Activated CD8-positive, alpha-beta T cell treated with anti-CD3 and anti-CD28 coated beads for 36 hours (primary cell): Measurements from ENCODE around the gene TRIM39. TPM values are rescaled to one million over a fixed set of nuclear protein-coding genes. Genes with fewer than 3 reads are reported as not detected.

Source experiments
- ATAC-seq: fragments of 200-7000 bp; cut with Tn5 transposase; one replicate; pipeline ENCODE4 v1.10.0; 2021; ENCODE audit warnings: mild to moderate bottlenecking, moderate library complexity
- CTCF ChIA-PET: fragments of 350-600 bp; sonication (Branson Sonifier 250); formaldehyde crosslinking; loops from one replicate; lab custom pipeline; 2021; ENCODE audit warnings: antibody characterized with exemption; lab: Charles Lee
- POLR2A ChIA-PET: fragments of 350-600 bp; sonication (Branson Sonifier 250); formaldehyde crosslinking; loops from one replicate; lab custom pipeline; 2021; ENCODE audit warnings: antibody characterized with exemption; lab: Charles Lee
- DNase-seq: peaks from one replicate; pipeline ENCODE4 v3.0.0-alpha.2; 2020
- H3K27ac Mint-ChIP-seq: one replicate; pipeline ENCODE4 v1.8.0; 2021; ENCODE audit warnings: mild to moderate bottlenecking, mixed read lengths
- H3K27me3 Mint-ChIP-seq: one replicate; pipeline ENCODE4 v1.8.0; 2021; ENCODE audit warnings: mixed read lengths
- H3K36me3 Mint-ChIP-seq: one replicate; pipeline ENCODE4 v1.8.0; 2021; ENCODE audit warnings: low read depth, mixed read lengths
- H3K4me1 Mint-ChIP-seq: one replicate; pipeline ENCODE4 v1.8.0; 2021; ENCODE audit warnings: low read depth, mixed read lengths
- H3K4me3 Mint-ChIP-seq: one replicate; pipeline ENCODE4 v1.8.0; 2021; ENCODE audit warnings: mild to moderate bottlenecking, moderate library complexity, mixed read lengths
- H3K9me3 Mint-ChIP-seq: one replicate; pipeline ENCODE4 v1.8.0; 2021; ENCODE audit warnings: mixed read lengths
- CTCF ChIP-seq: fragments of 200-600 bp; IDR thresholded peaks from one replicate; pipeline ENCODE4 v1.8.0; 2022; ENCODE audit warnings: antibody characterized with exemption, mild to moderate bottlenecking
- intact Hi-C: fragments of 100-400 bp; cut with micrococcal nuclease; formaldehyde crosslinking; loops from one replicate; pipeline ENCODE4 v1.10.0; 2022
- total RNA-seq, 2 experiments: library from RNA; stranded (reverse); gene quantifications; one replicate each; pipeline ENCODE4 v1.2.3, GENCODE V29; 2021

TRIM39 gene
- total RNA-seq, 2 experiments from 2014 or later = 21.6 to 22.3 TPM

DNA sequence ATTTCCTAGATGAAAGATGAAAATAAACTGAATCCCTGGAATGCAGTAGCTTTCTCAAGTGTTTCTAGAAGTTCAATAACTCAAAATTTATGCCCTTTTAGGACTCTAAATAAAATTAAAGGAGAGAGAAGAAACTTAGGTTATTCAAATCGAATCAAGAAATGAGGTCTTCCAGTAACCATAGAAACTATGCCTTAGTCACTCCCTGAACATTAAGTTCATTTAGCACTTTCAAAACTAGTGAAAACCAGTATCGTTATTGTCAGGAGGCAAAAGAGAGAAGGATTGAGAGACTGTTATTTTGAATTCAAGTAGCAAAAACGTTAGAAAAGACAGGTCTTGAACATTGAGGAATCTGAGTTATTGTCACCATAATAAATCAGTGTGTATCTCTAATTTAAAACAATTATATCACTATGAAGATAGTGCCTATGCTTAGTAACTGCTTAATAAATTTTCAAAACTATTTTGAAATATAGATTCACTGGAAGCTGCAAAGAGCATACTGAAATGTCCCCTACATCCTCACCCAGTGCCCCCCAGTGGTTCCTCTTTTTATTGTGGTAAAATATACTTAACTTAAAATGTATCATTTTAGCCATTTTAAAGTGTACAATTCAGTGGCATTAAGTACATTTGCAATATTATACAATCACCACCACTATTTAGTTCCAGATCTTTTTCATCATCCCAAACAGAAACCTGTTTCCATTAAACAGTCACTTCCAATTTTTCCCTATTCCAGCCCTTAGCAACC, 22.9 kb downstream of the TRIM39 start:
- ChIA-PET POLR2A (no interaction called here), CTCF (interaction anchor here (0.7 to 1.6 kb wide), 2 partner anchors 10 to 131 kb away, joined by 4 to 8 read pairs; no protein-coding TSS in a partner anchor)
- TF ChIP-seq CTCF = peak; percentile 18
- H3K27me3 Mint-ChIP-seq = no peaks in the 10 kb centered on the region
- peaks cover 12% of the 10 kb centered on the region for H3K36me3 Mint-ChIP-seq
- peaks cover 37% of the 10 kb centered on the region for H3K4me1 Mint-ChIP-seq
- intact Hi-C loops = no loop called here
- no peak for DNase-seq
- H3K27ac Mint-ChIP-seq = no peak overlapping the region
- H3K4me3 Mint-ChIP-seq = no peak overlapping the region
- ATAC-seq = no peak
- H3K9me3 Mint-ChIP-seq = no peaks in the 10 kb centered on the region

GRCh38 chr6:30350524-30350923, 23.8 kb downstream of the TRIM39 start:
- no peaks in the 10 kb centered on the region for H3K9me3 Mint-ChIP-seq
- no peak overlapping the region for H3K27ac Mint-ChIP-seq
- peaks cover 12% of the 10 kb centered on the region for H3K36me3 Mint-ChIP-seq
- ATAC-seq (no peak), DNase-seq (no peak)
- H3K4me1 Mint-ChIP-seq = peaks cover 34% of the 10 kb centered on the region
- CTCF ChIA-PET = interaction anchor here (0.7 kb wide), 1 partner anchor 132 kb away, joined by 4 read pairs; no protein-coding TSS in a partner anchor
- no peak overlapping the region for H3K4me3 Mint-ChIP-seq
- no peak for TF ChIP-seq CTCF
- POLR2A ChIA-PET = interaction anchor here (2.5 kb wide), 1 partner anchor 24 kb away, joined by 10 read pairs; the partner anchor contains the start of gene TRIM39
- no peaks in the 10 kb centered on the region for H3K27me3 Mint-ChIP-seq
- intact Hi-C loops = no loop called here

DNA sequence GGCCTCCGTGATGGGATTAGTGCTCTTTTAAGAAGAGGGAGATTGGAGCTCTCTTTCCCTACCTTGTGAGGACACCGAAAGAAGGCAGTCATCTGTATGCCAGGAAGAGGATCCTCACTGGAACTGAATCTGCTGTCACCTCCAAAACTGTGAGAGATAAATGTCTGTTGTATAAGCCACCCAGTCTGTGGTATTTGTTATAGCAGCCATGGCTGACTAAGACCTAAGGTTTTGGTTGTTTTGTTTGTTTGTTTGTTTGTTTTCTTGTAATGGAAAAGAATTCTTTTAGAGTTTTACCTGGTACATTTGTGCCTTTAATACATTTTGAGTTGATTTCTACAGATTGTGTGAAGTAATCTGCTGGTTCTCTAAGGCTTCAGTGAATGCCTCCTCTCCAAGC, 25.8 kb downstream of the TRIM39 start:
- Mint-ChIP-seq H3K4me3 (no peak overlapping the region), H3K36me3 (peaks cover 2% of the 10 kb centered on the region), H3K9me3 (no peaks in the 10 kb centered on the region), H3K4me1 (peaks cover 27% of the 10 kb centered on the region), H3K27me3 (peaks cover 7% of the 10 kb centered on the region), H3K27ac (no peak overlapping the region)
- no peak for ATAC-seq
- TF ChIP-seq CTCF = no peak
- no peak for DNase-seq
- intact Hi-C loops = no loop called here
- ChIA-PET CTCF (interaction anchor here (1.0 to 1.4 kb wide), 2 partner anchors 45 to 133 kb away, joined by 4 read pairs; no protein-coding TSS in a partner anchor), POLR2A (interaction anchor here (0.5 to 2.5 kb wide), 3 partner anchors 11 to 141 kb away, joined by 3 to 10 read pairs (median 3); partner anchors contain the start of gene TRIM39)

GRCh38 chr6:30355281-30355680, 28.6 kb downstream of the TRIM39 start:
- Mint-ChIP-seq H3K4me3 (no peak overlapping the region), H3K4me1 (peaks cover 12% of the 10 kb centered on the region), H3K36me3 (no peaks in the 10 kb centered on the region), H3K27me3 (peaks cover 25% of the 10 kb centered on the region), H3K27ac (no peak overlapping the region), H3K9me3 (no peaks in the 10 kb centered on the region)
- ChIA-PET CTCF (interaction anchor here (0.9 to 1.7 kb wide), 3 partner anchors 15 to 252 kb away, joined by 3 to 5 read pairs (median 3); no protein-coding TSS in a partner anchor), POLR2A (no interaction called here)
- TF ChIP-seq CTCF = no peak
- DNase-seq = no peak
- ATAC-seq = no peak
- intact Hi-C loops = no loop called here

DNA sequence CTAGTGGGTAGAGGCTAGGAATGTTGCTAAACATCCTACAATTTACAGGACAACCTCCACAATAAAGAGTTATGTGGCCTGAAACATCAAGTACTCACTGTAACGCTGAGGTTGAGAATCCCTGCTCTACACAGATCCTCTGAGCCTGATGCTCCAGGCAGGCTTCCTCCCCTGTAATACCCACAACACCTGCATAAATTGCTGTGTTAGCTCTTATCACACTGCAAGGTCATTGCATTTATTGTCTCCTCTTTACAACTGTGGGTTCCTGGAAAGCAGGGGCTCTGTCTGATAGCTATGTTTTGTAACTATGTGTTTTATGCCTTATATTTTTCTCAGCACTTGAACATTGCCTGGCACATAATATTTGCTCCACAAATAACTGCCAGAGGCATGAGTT, 29.8 kb downstream of the TRIM39 start:
- H3K27ac Mint-ChIP-seq = no peak overlapping the region
- ChIA-PET POLR2A (no interaction called here), CTCF (interaction anchor here (0.7 to 1.6 kb wide), 6 partner anchors 16 to 137 kb away, joined by 3 to 6 read pairs (median 3); no protein-coding TSS in a partner anchor)
- H3K27me3 Mint-ChIP-seq = peaks cover 34% of the 10 kb centered on the region
- H3K4me3 Mint-ChIP-seq = no peak overlapping the region
- no peaks in the 10 kb centered on the region for H3K9me3 Mint-ChIP-seq
- peaks cover 7% of the 10 kb centered on the region for H3K4me1 Mint-ChIP-seq
- no peaks in the 10 kb centered on the region for H3K36me3 Mint-ChIP-seq
- intact Hi-C loops = no loop called here
- ATAC-seq = no peak
- TF ChIP-seq CTCF = no peak
- DNase-seq = no peak
